ENCODE results near the gene SECTM1. TPM values are rescaled to one million over a fixed set of nuclear protein-coding genes. Genes with fewer than 3 reads are reported as not detected.
"Not testable (repeated sequence)": the region's sequence is repeated elsewhere in the genome, so short reads cannot be mapped to it uniquely, and the experiment has no call there.

Gene SECTM1
- total and polyA plus RNA-seq, 8 donors = 0.74 to 7.4 (median 1.6) TPM

GRCh38 chr17:82374626-82375331 is 41.2 kb upstream of the SECTM1 start:
- Histone ChIP-seq H3K36me3 (no peaks in the 10 kb centered on the region), H3K27me3 (peaks cover 0 to 18% (median 0%) of the 10 kb centered on the region in 4 donors), H3K4me3 (no peak overlapping the region), H3K9me3 (no peaks in the 10 kb centered on the region), H3K27ac (no peak overlapping the region), H3K4me1 (peaks cover 0 to 10% (median 7%) of the 10 kb centered on the region in 3 donors)
- DNase-seq (peak in 1 of 6 donors; percentile 52), FAIRE-seq (no peak), ATAC-seq (no peak)
- intact Hi-C loops (cut with DNase I) = no loop called here
- TF ChIP-seq CTCF (IDR thresholded peaks at IDR 0.05) = no peak
- WGBS, 2 donors = 56 to 69% methylated on average over 77 to 79 of the region's 79 CpGs

GRCh38 chr17:82373731-82374625 is 40.4 kb upstream of the SECTM1 start:
- ATAC-seq = no peak
- Histone ChIP-seq H3K27me3 (peaks cover 0 to 18% (median 0%) of the 10 kb centered on the region in 4 donors), H3K27ac (no peak overlapping the region), H3K4me1 (peaks cover 0 to 10% (median 7%) of the 10 kb centered on the region in 3 donors), H3K9me3 (no peaks in the 10 kb centered on the region), H3K36me3 (no peaks in the 10 kb centered on the region), H3K4me3 (no peak overlapping the region)
- TF ChIP-seq CTCF (IDR thresholded peaks at IDR 0.05) = no peak
- DNase-seq = peak in 1 of 6 donors; percentile 75
- no peak for FAIRE-seq
- WGBS, 2 donors = 86 to 88% methylated on average over 37 of the region's 37 CpGs
- intact Hi-C loops (cut with DNase I) = no loop called here

- ATAC-seq; H3K27ac ChIP-seq; DNase-seq; FAIRE-seq; intact Hi-C loops (cut with DNase I); H3K9me3 ChIP-seq; H3K36me3 ChIP-seq: not testable (repeated sequence)
- peaks cover 0 to 10% (median 0%) of the 10 kb centered on the region in 4 donors for H3K27me3 ChIP-seq
- WGBS, 2 donors = 75 to 83% methylated on average over 10 of the region's 10 CpGs
- H3K4me1 ChIP-seq = peaks cover 0 to 10% (median 7%) of the 10 kb centered on the region in 3 donors
- peak overlapping the region in 1 of 4 donors; percentile 47 for H3K4me3 ChIP-seq
Measured at GRCh38 chr17:82373072-82373452, 39.5 kb upstream of the SECTM1 start.

- peak in 3 of 6 donors; percentile 46 to 79 (median 78) for DNase-seq
Measured at GRCh38 chr17:82372249-82373071, 38.9 kb upstream of the SECTM1 start.

More at GRCh38 chr17:82372249-82373071, 38.9 kb upstream of the SECTM1 start:
- Histone ChIP-seq H3K36me3 (no peaks in the 10 kb centered on the region), H3K4me3 (peak overlapping the region in 2 of 4 donors; percentile 36 to 47), H3K9me3 (no peaks in the 10 kb centered on the region), H3K27ac (no peak overlapping the region), H3K4me1 (peaks cover 0 to 10% (median 7%) of the 10 kb centered on the region in 3 donors), H3K27me3 (peaks cover 0 to 7% (median 0%) of the 10 kb centered on the region in 4 donors)
- intact Hi-C loops (cut with DNase I) = no loop called here
- FAIRE-seq (no peak), ATAC-seq (peak; percentile 67 to 82 (median 75))
- 17 to 25% methylated on average over 30 to 41 of the region's 41 CpGs for WGBS, 2 donors
- TF ChIP-seq CTCF (IDR thresholded peaks at IDR 0.05) = no peak

Data from pancreas (tissue), 10 donors.